HepG2 (cell line): ENCODE results near the gene FSHR. TPM values are rescaled to one million over a fixed set of nuclear protein-coding genes. Genes with fewer than 3 reads are reported as not detected.
A peak's percentile ranks its signal among the peaks of the same experiment; 100 is the strongest.

ENCODE experiments used
- ATAC-seq: fragments of 200-7000 bp; cut with Tn5 transposase; 3 replicates; pipeline ENCODE4 v1.9.1; 2020; ENCODE audit warnings: mild to moderate bottlenecking, moderate library complexity
- BruUV-seq: library from RNA; stranded (reverse); fragments of 400-500 nt; replicated peaks from 2 replicates; lab custom pipeline; 2021; lab: Mats Ljungman, UMichigan
- CTCF ChIA-PET: fragments of 300-600 bp; formaldehyde crosslinking; extraction: SDS; loops from one replicate; lab custom pipeline; 2021; ENCODE audit warnings: low total read pairs, inconsistent platforms, low intra/inter-chr PET ratio; lab: Yijun Ruan, JAX
- POLR2A ChIA-PET: fragments of 350-600 bp; sonication (Branson Sonifier 250); formaldehyde crosslinking; loops from one replicate; lab custom pipeline; 2020; ENCODE audit warnings: antibody characterized with exemption, inconsistent platforms; lab: Yijun Ruan, JAX
- DNase-seq: peaks from one replicate; pipeline ENCODE4 v3.0.0-alpha.2; 2015; ENCODE audit warnings: low spot score
- FAIRE-seq: peaks from 3 replicates; lab custom pipeline; 2011; peaks lifted over from hg19 to GRCh38; lab: Jason Lieb, UNC
- H2AFZ ChIP-seq: one replicate; pipeline ENCODE4 v1.6.1; 2011; ENCODE audit warnings: low read length, inconsistent platforms
- H3K27ac ChIP-seq: fragments of 300-600 bp; 3 replicates; pipeline ENCODE4 v1.8.0; 2011; ENCODE audit warnings: mixed run types, mild to moderate bottlenecking, mixed read lengths, low read length, inconsistent platforms; ENCODE audit not compliant: insufficient read depth; ENCODE audit errors: extremely low read length
- H3K27me3 ChIP-seq, 2 experiments: fragments of 200-600 bp in 1 of 2; 2 replicates in 1 of 2; 3 replicates in 1 of 2; pipeline versions ENCODE4 v1.6.0 to v1.8.0; 2011; ENCODE audit warnings: low read length in 2 of 2, mild to moderate bottlenecking in 2 of 2, moderate library complexity in 2 of 2, inconsistent platforms in 1 of 2; ENCODE audit not compliant: insufficient read depth in 2 of 2, control insufficient read depth in 1 of 2
- H3K36me3 ChIP-seq, 2 experiments: fragments of 200-600 bp in 1 of 2; replicated peaks in 1 of 2; 2 replicates in 1 of 2; 3 replicates in 1 of 2; pipeline versions ENCODE4 v1.5.1 to v1.8.0; 2011; ENCODE audit warnings: low read length in 2 of 2, inconsistent platforms in 1 of 2; ENCODE audit not compliant: insufficient read depth in 2 of 2, control insufficient read depth in 1 of 2
- H3K4me1 ChIP-seq: 2 replicates; pipeline ENCODE4 v1.5.1; 2012; ENCODE audit warnings: low read length, inconsistent platforms; ENCODE audit not compliant: insufficient read depth
- H3K4me2 ChIP-seq: 2 replicates; pipeline ENCODE4 v1.6.0; 2011; ENCODE audit warnings: low read depth, low read length, inconsistent platforms
- H3K4me3 ChIP-seq, 3 experiments: fragments of 200-600 bp in 1 of 3; sonication (generic), shearing (Covaris generic) in 1 of 3; replicated peaks in 1 of 3; 2 replicates each; pipeline ENCODE4 v1.5.1; 2011 to 2016; ENCODE audit warnings: low read length in 3 of 3, inconsistent platforms in 2 of 3, low read depth in 2 of 3, mild to moderate bottlenecking in 2 of 3, control low read depth in 1 of 3, mixed read lengths in 1 of 3; ENCODE audit not compliant: insufficient read depth in 1 of 3
- H3K79me2 ChIP-seq: one replicate; pipeline ENCODE4 v1.6.1; 2011; ENCODE audit warnings: low read length, inconsistent platforms; ENCODE audit not compliant: insufficient read depth
- H3K9ac ChIP-seq: 2 replicates; pipeline ENCODE4 v1.6.0; 2011; ENCODE audit warnings: mild to moderate bottlenecking, low read depth, low read length, inconsistent platforms; ENCODE audit not compliant: insufficient read depth
- H3K9me3 ChIP-seq: 2 replicates; pipeline ENCODE4 v1.5.1; 2012; ENCODE audit warnings: mild to moderate bottlenecking, low read length
- H4K20me1 ChIP-seq: 2 replicates; pipeline ENCODE4 v1.6.0; 2011; ENCODE audit warnings: inconsistent platforms, mild to moderate bottlenecking, low read length, moderate library complexity; ENCODE audit not compliant: insufficient read depth
- FOSL1 ChIP-seq: sonication (generic); formaldehyde crosslinking; IDR thresholded peaks from 2 replicates; pipeline ENCODE4 v1.9.0; 2021; ENCODE audit warnings: missing genetic modification reagents, borderline replicate concordance
- RFX5 ChIP-seq: IDR thresholded peaks from 2 replicates; pipeline ENCODE4 v1.6.1; 2011; ENCODE audit warnings: low read depth, low read length, improper control_type of control experiment
- ZNF17 ChIP-seq: sonication (generic); formaldehyde crosslinking; IDR thresholded peaks from 2 replicates; pipeline ENCODE4 v1.5.0; 2020; ENCODE audit warnings: mild to moderate bottlenecking, missing genetic modification reagents
- ZNF180 ChIP-seq: sonication (generic); formaldehyde crosslinking; IDR thresholded peaks from 2 replicates; pipeline ENCODE4 v1.4.0; 2020; ENCODE audit warnings: low read depth, missing genetic modification reagents, borderline replicate concordance
- ZNF644 ChIP-seq: IDR thresholded peaks from 2 replicates; pipeline ENCODE4 v1.6.1; 2016; ENCODE audit warnings: low read depth
- ZNF839 ChIP-seq: sonication (generic); formaldehyde crosslinking; IDR thresholded peaks from 2 replicates; pipeline ENCODE4 v1.4.0; 2020; ENCODE audit warnings: missing genetic modification reagents, mild to moderate bottlenecking, borderline replicate concordance
- WGBS: methylation state at CpG from one replicate; pipeline ENCODE4 v1.1.6; 2017; ENCODE audit warnings: low lambda C conversion rate; 5-methylcytosine and 5-hydroxymethylcytosine counted together
- in situ Hi-C: cut with HindIII; loops from 2 replicates; pipeline ENCODE4 v1.10.0; 2017; ENCODE audit warnings: low pct_unique_long_range_greater_than_20kb; ENCODE audit not compliant: extremely low pct_ligation_motif_present
- intact Hi-C: fragments of 100-400 bp; cut with micrococcal nuclease; formaldehyde crosslinking; loops from one replicate; pipeline ENCODE4 v1.10.0; 2022; ENCODE audit not compliant: unreplicated experiment
- polyA plus RNA-seq, 8 experiments: library from polyadenylated mRNA; depleted of rRNA in 3 of 8; stranded (reverse) in 7 of 8; unstranded in 1 of 8; fragments of >200 nt; fragmentation: Illumina TruSeq in 4 of 8; extraction: Trizol in 4 of 8; gene quantifications; 2 replicates each; pipeline versions ENCODE4 v1.2.1 to v1.2.3, GENCODE V29; 2011 to 2016; ENCODE audit warnings: low read depth in 4 of 8, missing spikeins in 1 of 8, mixed read lengths in 1 of 8; ENCODE audit not compliant: insufficient read depth in 1 of 8
- total RNA-seq, 5 experiments: library from RNA; depleted of rRNA; stranded (reverse); fragments of >200 nt; fragmentation: Illumina TruSeq; extraction: Trizol; gene quantifications; 2 replicates each; pipeline ENCODE4 v1.2.3, GENCODE V29; 2016; ENCODE audit warnings: low read depth in 1 of 5
- TF ChIP-seq, protein P1 (sequence below): sonication (generic); formaldehyde crosslinking; IDR thresholded peaks from 2 replicates; pipeline ENCODE4 v1.4.0; 2020; ENCODE audit warnings: missing genetic modification reagents
- TF ChIP-seq, protein P2 (sequence below): IDR thresholded peaks from 2 replicates; pipeline ENCODE4 v1.6.1; 2016; ENCODE audit warnings: missing genetic modification reagents, missing compliant biosample characterization
- TF ChIP-seq, protein P3 (sequence below): sonication (generic); formaldehyde crosslinking; IDR thresholded peaks from 2 replicates; pipeline ENCODE4 v1.4.0; 2020; ENCODE audit warnings: missing genetic modification reagents

The FSHR gene
- total and polyA plus RNA-seq, 2 of the 13 experiments (the other 11 are each of a cell fraction or from before 2014, with no cell fraction given): not detected

DNA sequence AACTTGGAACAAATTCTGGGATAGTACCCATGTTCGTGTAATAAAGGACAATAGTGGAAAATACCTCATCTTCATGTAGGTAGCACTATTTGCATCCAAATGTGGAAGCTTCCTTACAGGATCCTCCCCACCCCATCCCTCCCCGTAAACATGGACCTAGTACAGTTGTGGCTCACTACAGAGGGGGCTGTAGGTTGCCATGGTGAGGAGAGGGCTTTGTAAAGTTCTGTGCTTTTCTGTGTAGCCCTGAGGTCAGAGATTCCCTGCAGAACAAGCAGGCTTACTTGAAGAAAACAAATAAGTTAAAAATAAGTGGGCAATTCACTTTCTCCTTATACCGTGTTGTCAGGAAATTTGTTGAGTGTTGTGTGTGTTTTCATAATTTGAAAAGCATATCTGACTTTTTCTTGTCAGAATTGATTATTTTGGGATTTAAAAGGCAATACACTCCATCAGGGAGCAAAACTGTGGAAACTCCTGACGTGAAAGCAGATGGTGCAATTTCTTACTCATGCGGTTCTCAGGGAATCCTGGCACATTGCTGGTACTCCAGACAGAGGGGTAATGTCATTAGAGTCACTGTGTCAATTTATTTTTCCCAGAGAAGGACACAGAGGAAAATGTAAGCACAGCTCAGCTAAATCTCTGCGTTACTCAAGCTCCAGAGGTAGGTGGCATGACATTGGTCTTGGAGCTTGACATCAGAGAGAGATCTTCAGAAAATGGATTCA is 224.6 kb downstream of the FSHR start (continued):
- TF ChIP-seq, protein P1, sequence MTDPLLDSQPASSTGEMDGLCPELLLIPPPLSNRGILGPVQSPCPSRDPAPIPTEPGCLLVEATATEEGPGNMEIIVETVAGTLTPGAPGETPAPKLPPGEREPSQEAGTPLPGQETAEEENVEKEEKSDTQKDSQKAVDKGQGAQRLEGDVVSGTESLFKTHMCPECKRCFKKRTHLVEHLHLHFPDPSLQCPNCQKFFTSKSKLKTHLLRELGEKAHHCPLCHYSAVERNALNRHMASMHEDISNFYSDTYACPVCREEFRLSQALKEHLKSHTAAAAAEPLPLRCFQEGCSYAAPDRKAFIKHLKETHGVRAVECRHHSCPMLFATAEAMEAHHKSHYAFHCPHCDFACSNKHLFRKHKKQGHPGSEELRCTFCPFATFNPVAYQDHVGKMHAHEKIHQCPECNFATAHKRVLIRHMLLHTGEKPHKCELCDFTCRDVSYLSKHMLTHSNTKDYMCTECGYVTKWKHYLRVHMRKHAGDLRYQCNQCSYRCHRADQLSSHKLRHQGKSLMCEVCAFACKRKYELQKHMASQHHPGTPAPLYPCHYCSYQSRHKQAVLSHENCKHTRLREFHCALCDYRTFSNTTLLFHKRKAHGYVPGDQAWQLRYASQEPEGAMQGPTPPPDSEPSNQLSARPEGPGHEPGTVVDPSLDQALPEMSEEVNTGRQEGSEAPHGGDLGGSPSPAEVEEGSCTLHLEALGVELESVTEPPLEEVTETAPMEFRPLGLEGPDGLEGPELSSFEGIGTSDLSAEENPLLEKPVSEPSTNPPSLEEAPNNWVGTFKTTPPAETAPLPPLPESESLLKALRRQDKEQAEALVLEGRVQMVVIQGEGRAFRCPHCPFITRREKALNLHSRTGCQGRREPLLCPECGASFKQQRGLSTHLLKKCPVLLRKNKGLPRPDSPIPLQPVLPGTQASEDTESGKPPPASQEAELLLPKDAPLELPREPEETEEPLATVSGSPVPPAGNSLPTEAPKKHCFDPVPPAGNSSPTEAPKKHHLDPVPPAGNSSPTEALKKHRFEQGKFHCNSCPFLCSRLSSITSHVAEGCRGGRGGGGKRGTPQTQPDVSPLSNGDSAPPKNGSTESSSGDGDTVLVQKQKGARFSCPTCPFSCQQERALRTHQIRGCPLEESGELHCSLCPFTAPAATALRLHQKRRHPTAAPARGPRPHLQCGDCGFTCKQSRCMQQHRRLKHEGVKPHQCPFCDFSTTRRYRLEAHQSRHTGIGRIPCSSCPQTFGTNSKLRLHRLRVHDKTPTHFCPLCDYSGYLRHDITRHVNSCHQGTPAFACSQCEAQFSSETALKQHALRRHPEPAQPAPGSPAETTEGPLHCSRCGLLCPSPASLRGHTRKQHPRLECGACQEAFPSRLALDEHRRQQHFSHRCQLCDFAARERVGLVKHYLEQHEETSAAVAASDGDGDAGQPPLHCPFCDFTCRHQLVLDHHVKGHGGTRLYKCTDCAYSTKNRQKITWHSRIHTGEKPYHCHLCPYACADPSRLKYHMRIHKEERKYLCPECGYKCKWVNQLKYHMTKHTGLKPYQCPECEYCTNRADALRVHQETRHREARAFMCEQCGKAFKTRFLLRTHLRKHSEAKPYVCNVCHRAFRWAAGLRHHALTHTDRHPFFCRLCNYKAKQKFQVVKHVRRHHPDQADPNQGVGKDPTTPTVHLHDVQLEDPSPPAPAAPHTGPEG (CRISPR knock-in tag): no peak
- TF ChIP-seq ZNF180 (no peak), ZNF17 (CRISPR knock-in tag) (no peak), RFX5 (no peak)
- TF ChIP-seq, protein P2, sequence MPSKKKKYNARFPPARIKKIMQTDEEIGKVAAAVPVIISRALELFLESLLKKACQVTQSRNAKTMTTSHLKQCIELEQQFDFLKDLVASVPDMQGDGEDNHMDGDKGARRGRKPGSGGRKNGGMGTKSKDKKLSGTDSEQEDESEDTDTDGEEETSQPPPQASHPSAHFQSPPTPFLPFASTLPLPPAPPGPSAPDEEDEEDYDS (CRISPR knock-in tag): no peak
- TF ChIP-seq, all 625 proteins: peak for 0

DNA sequence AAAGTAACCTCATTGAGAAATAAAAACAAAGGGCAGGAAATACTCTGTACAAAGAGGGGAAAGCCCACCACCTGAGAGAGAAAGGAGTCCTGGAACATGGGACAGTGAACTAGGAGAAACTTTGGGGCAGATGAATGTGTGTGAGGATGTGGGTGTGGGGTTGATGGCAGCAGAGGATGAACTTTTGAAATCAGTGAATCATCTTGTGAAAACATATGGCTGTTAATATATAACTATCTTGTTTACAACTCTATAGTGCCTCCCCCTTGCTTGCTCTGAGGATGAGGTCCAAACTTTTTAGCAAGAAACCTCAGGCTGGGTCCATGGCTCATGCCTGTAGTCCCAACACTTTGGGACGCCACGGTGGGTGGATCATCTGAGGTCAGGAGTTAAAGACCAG is 227.0 kb downstream of the FSHR start:
- intact Hi-C loops: no loop called here
- ChIA-PET POLR2A (no interaction called here), CTCF (no interaction called here)
- no peak for FAIRE-seq
- peak overlapping the region; percentile 41; the same call in 1 of the 2 replicates for H3K4me2 ChIP-seq
- H3K4me1 ChIP-seq: peaks cover 25% of the 10 kb centered on the region
- H3K27ac ChIP-seq: no peak overlapping the region
- no peaks in the 10 kb centered on the region for H3K9me3 ChIP-seq
- no peaks in the 10 kb centered on the region for H3K79me2 ChIP-seq
- H3K36me3 ChIP-seq: no peaks in the 10 kb centered on the region
- no peak overlapping the region for H2AFZ ChIP-seq
- H3K4me3 ChIP-seq: no peak overlapping the region; a peak in 1 of 6 replicates
- peak; percentile 95 for ATAC-seq
- H3K9ac ChIP-seq: no peak overlapping the region
- BruUV-seq: no TSS peak
- in situ Hi-C loops: no loop called here
- DNase-seq: peak; percentile 21
- no peaks in the 10 kb centered on the region; a peak in 1 of 5 replicates for H3K27me3 ChIP-seq
- WGBS: 0% methylated on average over 2 of the region's 2 CpGs
- no peaks in the 10 kb centered on the region for H4K20me1 ChIP-seq
- TF ChIP-seq ZNF644 (CRISPR knock-in tag): 0 out of 2 replicates have a peak, but pooled peaks have one; percentile 4
- TF ChIP-seq, protein P3, sequence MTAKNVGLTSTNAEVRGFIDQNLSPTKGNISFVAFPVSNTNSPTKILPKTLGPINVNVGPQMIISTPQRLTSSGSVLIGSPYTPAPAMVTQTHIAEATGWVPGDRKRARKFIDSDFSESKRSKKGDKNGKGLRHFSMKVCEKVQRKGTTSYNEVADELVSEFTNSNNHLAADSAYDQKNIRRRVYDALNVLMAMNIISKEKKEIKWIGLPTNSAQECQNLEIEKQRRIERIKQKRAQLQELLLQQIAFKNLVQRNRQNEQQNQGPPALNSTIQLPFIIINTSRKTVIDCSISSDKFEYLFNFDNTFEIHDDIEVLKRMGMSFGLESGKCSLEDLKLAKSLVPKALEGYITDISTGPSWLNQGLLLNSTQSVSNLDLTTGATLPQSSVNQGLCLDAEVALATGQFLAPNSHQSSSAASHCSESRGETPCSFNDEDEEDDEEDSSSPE (CRISPR knock-in tag): no peak
- 0 out of 2 replicates have a peak, but pooled peaks have one; percentile 13 for TF ChIP-seq FOSL1 (CRISPR knock-in tag)
- no peak for TF ChIP-seq ZNF839
